HK-2 (cell line): ENCODE results near the gene GAST.
"Not testable (repeated sequence)": the region's sequence is repeated elsewhere in the genome, so short reads cannot be mapped to it uniquely, and the experiment has no call there.

Source experiments
- DNase-seq: peaks from one replicate; pipeline ENCODE4 v3.0.0-alpha.2; 2018; ENCODE audit not compliant: unreplicated experiment

GAST gene

GRCh38 chr17:41711669-41712400 is at the start of gene GAST:
TSS of gene GAST (plus strand) at chr17:41712331. CDS start at chr17:41715437, 3,106 bp downstream.
- DNase-seq = no peak

DNA sequence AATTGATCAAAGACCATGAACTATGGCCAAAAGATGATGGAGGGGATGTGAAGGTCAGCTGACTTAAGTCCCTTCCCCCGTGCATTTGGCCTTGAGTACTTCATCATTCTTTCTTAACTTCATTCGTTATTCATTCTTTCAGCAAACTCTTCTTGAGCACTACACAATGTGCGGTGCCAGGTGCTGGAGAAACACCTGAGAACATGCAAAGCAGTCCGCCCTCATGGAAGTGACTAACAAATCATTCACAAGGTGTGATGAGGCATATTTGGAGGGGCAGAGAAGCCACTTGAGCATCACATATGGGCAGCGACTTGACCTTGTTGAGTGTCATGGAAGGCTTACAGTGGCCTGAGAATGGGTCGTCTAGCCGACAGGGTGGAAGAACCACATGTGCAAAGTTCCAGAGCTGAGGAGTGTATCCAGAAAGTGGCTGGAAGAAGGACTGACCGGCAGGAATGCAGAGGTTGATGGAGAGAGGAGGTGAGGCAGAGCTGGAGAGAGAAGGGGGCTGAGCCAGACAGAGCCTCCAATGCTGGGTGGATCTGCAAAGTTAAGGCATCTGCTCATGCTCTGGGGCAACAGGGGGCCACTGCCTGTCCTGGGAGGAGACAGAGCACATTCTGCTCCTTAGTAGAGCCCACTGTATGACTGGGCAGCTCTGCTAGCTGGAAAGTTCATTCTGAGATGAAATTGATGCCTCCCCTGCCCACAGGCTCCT is 48.5 kb upstream of the GAST start:
- DNase-seq = no peak

GRCh38 chr17:41664172-41664457 is 48.0 kb upstream of the GAST start:
- DNase-seq = no peak

- no peak for DNase-seq
Observed at GRCh38 chr17:41664587-41665565, 47.3 kb upstream of the GAST start.

GRCh38 chr17:41665566-41666236 is 46.4 kb upstream of the GAST start:
- peak; percentile 91 for DNase-seq

- peak; percentile 76 for DNase-seq
Observed at GRCh38 chr17:41666237-41666641, 45.9 kb upstream of the GAST start.

DNA sequence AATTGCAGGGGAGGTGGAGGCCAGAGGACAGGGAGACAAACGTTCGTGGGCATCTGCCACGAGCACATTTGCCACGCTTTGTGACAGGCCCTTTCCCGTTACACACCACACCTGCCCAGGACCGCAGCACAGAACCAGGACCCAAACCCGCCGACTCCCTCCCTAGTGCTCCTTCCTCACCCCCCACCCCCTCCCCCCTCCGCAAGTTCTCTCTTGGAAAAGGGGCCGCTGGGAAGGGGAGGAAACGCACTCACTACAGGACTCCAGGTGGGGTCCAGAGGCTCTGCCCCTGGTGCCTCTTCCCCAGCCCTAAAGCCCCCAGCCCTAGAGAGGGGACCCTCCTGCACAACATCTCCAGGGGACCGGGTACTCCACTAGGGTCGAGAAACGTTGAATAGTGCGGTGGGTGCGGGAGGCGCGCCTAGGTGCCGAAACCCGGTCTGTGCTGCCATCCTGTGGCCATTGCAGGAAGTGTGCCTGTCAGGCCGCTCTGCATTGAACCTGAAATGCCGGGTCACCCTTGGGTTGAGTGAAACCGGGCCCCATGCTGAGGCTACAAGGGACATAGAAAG is 45.3 kb upstream of the GAST start:
- peak; percentile 86 for DNase-seq

DNA sequence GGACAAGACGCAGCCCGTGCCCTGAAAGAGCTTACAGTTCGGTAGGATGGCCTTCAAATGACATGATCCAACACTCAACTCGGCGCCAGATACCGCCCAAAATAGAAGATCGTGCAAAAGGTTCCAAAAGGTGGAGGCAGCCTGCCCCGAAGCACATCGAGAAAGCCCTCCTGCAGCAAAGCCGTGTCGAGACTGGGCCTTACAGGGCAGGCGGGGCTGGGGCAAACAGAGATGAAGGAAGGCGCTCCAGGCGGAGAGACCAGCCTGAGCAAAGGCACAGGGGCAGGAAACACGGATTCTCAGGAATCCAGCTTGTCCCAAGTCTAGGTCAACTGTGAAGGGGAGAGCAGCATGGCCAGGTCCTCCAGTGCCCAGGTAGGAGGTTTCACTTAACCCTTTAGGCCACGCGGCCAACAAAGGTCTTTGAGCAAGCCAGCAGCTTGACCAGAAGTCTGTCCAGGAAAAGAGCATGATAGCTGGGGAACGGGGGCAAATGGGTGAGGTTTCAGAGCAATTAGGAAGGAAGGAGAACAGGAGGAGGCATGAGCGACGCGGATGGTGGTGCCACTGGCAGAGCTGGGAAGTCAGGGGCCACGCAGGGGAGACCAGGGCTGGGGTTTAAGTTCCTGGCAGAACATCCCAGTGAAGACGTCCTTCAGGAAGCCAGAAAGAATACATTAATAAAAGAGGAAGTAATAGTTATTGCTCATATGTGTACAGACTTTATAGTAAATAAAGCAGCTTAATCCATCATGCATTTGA is 44.7 kb upstream of the GAST start:
- DNase-seq = no peak

- DNase-seq = no peak
Observed at GRCh38 chr17:41672153-41672552, 40.0 kb upstream of the GAST start.

DNA sequence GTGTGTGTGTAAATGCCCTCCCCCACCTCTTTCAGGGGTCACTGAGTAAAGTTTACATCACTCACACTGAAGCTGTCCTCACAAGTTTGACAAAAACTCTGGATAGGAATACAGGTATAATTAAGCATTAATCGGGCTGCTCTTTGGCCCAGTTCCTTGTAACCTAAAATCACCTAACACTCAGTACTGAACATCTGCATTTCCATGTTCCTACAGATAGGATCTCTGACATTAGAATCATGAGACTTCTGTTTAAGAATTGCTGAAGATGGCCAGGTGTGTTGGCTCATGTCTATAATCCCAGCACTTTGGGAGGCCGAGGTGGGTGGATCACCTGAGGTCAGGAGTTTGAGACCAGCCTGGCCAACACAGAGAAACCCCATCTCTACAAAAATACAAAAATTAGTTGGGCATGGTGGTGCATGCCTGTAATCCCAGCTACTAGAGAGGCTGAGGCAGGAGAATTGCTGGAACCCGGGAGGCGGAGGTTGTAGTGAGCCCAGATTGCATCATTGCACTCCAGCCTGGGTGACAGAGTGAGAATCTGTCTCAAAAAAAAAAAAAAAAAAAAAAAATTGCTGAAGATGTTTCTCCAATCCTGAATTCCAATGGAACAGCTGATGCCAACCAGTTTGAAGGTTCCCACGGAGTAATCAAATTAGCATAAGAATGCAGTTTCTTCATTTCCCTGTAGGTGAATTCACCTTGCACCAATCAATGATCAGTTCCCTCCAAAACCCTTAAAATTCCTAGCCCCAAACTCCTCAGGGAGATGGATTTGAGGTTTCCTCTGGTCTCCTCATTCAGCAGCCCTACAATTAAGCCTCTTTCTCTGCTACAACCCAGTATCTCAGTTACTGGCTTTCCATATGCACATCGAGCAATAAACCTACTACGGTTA is 36.7 kb upstream of the GAST start:
- DNase-seq = not testable (repeated sequence)

- no peak for DNase-seq
Observed at GRCh38 chr17:41676058-41676419, 36.1 kb upstream of the GAST start.

GRCh38 chr17:41678411-41678906 is 33.7 kb upstream of the GAST start:
- peak; percentile 75 for DNase-seq

DNA sequence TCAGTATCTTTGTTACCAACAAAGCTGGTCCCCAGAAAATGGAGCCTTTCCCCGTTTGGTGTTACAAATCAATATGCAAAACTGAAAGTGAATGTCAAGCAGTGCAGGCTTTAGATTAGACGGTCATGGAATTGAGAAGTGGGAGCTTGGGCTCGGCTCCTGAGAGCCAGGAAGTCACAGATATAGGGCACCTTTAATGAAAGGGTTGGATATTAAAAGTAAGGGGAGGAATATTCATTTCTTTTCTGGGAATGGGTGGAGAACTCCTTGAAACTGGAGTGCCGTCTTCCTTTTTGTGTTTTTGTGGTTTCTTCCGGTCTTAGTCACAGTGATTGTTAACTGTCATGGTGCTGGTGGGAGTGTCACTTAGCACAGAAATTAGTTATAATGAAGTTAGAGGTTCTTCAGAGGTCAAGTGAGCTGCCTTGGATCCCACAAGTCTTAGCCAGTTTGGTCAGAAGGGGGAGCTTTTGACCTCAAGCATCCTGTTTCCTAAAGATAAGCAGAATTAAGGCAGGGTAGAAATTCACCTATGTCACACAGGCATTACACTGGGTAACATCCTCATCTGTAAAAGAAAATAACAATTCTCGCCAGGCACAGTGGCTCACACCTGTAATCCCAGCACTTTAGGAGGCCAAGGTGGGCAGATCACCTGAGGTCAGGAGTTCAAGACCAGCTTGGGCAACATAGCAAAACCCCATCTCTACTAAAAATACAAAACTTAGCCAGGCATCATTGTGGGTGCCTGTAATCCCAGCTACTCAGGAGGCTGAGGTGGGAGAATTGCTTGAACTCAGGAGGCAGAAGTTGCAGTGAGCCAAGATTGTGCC is 33.0 kb upstream of the GAST start:
- peak; percentile 54 for DNase-seq

DNA sequence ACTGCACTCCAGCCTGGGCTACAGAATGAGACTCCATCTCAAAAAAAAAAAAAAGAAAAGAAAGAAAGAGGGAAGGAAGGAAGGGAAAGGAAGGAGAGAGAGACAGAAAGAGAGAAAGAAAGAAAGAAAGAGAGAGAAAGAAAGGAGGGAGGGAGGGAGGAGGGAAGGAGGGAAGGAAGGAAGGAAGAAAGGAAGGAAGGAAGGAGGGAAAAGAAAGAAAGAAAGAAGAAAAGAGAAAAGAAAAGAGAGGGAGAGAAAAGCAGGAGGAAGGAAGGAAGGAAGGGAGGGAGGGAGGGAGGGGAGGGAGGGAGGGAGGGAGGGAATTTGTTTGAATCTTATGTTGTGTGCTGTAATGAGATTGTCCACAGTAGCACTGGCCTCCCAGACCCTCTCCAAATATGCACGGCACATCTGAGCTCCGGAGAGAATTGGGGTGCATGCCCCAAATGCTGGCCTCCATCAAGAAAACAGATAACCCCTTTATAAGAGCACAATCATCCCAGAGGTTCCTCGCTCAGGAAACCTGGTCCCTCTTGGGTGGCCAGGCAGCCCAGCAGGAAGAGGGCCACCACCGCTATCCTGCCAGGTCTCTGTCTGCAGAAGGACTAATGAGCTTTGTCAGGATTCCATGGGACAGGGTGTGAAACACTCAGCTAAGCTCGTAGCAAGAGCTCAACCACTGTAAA is 32.2 kb upstream of the GAST start:
- DNase-seq = no peak

- no peak for DNase-seq
Observed at GRCh38 chr17:41680426-41681040, 31.6 kb upstream of the GAST start.

DNA sequence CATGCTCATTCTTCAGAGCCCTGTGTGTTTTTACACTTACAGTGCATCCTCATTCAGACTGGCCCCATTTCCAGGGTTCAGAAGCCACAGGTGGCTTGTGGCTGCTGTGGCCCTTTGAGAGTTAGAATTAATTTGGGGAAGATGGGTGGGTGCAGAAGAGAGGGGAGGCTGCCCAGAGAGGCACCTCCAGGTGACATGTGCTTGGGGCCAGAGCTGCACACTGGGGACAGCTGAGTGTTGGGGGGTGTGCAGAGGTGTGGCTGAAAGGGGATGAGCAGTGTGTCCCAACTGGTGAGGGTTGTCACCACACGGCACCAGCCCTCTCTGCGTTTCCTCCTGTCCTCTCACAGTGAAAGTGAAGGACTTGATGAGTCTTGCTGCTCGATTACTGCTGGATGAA is 30.4 kb upstream of the GAST start:
- no peak for DNase-seq

DNA sequence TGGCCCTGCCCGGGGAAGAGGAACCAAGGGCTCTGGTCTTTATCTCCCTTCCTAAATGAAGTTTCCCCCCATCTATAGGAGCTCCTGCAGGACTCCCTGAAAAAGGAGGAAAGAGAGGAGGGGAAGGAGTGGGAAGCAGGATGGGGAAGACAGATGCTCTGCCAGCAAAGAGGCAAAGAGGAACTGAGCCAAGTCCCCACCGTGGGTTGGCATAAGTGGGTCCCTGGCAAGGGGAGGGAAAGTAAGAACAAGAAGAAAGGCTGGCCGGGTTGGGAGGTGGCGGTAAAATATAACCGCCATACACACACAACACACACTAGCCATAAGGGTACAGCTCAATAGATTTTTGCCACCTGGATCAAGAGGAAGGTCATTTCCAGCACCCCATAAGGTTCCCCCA is 29.5 kb upstream of the GAST start:
- DNase-seq = no peak
